B cell (primary cell): Measurements from ENCODE around the gene ABHD1.

Experiments used
- CTCF ChIP-seq: fragments of 200-600 bp; IDR thresholded peaks from one replicate; pipeline ENCODE4 v1.8.0; 2022; ENCODE audit warnings: antibody characterized with exemption, mild to moderate bottlenecking
- EZH2 ChIP-seq: IDR thresholded peaks from 2 replicates; pipeline ENCODE4 v1.6.1; 2012; ENCODE audit warnings: borderline replicate concordance, low read depth, mild to moderate bottlenecking, moderate library complexity, low read length; ENCODE audit not compliant: insufficient read depth, poor library complexity, severe bottlenecking

GRCh38 chr2:27152102-27152795 lies 28.6 kb downstream of the ABHD1 start:
- no peak for TF ChIP-seq CTCF
- no peak for TF ChIP-seq EZH2
